Stimulated activated CD8-positive, alpha-beta memory T cell treated with anti-CD3 and anti-CD28 coated beads, Interleukin-7, amount 100 ng/mL, for 48 hours (primary cell): Measurements from ENCODE around the gene SAT2.
A peak's percentile ranks its signal among the peaks of the same experiment; 100 is the strongest.
"Not testable (repeated sequence)": the region's sequence is repeated elsewhere in the genome, so short reads cannot be mapped to it uniquely, and the experiment has no call there.

Source experiments
- DNase-seq, 2 donors: peaks; one replicate each; pipeline ENCODE4 v3.0.0-alpha.2; 2020; ENCODE audit warnings: low read depth in 1 of 2; ENCODE audit errors: extremely low read depth in 1 of 2

SAT2 gene

DNA sequence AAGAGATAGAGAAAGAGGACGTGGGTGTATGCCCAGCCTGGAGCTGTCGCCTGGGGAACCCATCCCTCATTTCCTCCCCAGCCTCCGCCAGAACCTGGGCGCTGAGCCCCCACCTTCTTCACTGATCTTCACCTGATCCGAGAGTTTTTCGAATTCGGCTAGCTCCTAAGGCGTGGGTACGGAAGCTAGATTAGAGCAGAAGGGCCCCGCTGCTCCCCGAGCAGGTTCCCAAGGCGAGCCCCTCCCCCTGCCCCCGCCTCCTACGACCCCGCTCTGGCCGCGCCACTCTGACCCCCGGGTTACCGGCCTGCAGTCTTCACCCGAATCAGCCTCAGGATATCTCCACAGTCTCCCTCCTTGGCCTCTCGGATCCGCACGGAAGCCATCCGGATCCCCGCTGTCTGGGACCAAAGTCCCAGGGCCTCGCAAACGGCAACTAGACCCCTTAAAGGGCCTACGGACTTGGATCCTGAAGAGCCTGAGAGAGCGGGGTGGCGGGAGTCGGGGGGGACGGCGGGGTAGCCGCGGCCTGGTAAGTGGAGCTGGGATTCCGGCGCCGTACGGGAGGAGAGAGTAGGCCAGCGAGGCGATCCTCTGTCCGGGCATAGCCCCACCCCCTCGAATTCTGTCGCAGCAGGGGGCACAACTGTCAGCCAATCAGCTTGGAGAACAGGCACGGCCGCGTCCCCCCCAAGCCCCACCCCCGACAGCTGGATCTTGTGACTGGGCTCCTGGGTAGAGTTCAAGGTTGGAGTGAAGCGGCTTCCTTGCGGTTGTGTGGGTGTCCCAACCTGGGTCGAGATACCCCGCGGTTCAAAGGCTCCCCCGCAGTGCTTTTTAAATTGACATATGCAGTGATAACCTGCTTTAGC lies at the start of gene SAT2:
Gene SAT2 (minus strand): TSS at position 572 of the 872 bp plus-strand sequence. CDS start 186 bp downstream, at position 386.
- peak; percentile 77 to 86 for DNase-seq

DNA sequence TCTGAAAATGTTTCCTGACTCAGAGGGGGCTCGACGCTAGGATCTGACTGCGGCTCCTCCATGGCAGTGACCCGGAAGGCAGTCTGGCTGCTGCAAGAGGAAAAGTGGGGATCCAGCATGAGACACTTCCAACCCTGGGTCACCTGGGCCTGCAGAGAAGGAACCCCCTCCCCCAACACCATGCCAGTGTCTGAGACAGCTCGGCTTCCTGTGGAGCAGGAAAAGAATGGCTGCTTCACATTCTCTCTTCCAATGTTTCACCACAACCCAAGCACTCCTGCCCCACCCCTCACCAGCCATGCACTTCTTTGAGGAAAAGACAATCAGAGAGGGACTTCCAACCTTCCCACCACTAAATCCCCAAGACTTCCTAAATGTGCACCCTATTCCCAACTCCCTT lies 48.9 kb upstream of the SAT2 start:
- DNase-seq = no peak

DNA sequence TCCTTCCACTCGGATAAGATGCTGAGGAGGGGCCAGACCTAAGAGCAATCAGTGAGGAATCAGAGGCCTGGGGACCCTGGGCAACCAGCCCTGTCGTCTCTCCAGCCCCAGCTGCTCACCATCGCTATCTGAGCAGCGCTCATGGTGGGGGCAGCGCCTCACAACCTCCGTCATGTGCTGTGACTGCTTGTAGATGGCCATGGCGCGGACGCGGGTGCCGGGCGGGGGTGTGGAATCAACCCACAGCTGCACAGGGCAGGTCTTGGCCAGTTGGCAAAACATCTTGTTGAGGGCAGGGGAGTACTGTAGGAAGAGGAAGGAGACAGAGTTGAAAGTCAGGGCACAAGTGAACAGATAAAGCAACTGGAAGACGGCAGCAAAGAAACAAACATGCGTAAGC lies 47.3 kb upstream of the SAT2 start:
- DNase-seq = no peak

DNA sequence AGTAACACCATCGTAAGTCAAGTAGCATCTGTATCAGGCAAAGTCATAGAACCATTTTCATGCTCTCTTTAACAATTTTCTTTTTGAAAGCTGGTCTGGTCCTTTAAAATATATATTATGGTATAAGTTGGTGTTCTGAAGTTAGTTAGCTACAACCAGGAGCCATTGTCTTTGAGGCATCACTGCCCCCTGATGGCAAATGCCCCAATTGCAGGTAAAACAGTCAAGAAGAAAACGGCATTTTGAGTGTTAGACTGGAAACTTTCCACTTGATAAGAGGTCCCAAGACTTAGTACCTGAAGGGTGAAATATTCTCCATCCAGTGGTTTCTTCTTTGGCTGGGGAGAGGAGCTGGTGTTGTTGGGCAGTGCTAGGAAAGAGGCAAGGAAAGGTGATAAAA lies 45.6 kb upstream of the SAT2 start:
- peak in 1 of 2 donors; percentile 34 for DNase-seq

DNA sequence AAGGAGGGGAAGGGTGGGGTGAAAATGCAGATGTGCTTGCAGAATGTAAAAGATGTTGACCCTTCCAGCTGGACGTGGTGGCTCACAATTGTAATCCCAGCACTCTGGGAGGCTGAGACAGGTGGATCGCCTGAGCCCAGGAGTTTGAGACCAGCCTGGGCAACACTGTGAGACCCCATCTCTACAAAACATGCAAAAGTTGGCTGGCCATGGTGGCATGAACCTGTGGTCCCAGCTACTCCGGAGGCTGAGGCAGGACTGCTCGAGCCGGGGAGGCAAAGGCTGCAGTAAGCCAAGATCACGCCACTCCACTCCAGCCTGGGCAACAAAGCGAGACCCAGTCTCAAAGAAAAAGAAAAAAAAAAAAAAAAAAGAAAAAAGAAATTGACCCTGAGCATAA lies 40.9 kb upstream of the SAT2 start:
- DNase-seq = no peak

DNA sequence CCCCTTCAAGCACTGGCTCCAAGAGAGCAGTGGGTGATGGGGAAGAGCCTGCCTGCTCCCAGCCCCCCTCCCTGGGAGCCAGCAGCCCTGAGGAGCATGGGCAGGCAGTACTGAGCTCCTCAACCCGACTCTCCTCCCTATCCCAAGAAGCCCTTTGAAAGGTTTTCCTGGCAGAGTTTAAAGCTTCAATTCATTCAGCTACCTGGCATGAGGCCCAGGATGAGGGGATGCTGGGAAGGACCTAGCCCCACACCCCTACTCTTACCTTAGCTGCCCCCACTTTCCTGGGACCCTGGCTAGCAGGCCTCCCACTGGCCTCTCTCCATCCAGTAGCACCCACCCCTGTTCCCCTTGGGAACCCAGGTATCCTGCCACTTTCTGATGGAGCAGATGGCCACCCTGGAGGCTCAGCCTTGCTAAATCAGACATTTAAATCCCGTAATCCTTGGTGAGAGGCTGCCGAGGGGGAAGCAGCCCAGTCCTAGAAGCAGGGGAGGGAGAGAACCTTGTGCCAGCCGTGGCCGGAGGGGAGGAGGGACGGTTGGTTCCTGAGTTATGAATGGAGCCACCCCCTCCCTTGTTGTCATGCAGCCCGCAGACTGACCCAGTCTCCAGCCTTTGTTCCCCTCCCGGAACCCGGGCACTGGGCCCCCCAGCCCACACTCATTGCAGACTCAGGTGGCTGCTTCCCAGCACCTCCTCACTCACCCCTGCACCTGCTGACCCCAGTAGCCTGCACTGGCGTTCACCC lies 40.2 kb upstream of the SAT2 start:
- DNase-seq = no peak

DNA sequence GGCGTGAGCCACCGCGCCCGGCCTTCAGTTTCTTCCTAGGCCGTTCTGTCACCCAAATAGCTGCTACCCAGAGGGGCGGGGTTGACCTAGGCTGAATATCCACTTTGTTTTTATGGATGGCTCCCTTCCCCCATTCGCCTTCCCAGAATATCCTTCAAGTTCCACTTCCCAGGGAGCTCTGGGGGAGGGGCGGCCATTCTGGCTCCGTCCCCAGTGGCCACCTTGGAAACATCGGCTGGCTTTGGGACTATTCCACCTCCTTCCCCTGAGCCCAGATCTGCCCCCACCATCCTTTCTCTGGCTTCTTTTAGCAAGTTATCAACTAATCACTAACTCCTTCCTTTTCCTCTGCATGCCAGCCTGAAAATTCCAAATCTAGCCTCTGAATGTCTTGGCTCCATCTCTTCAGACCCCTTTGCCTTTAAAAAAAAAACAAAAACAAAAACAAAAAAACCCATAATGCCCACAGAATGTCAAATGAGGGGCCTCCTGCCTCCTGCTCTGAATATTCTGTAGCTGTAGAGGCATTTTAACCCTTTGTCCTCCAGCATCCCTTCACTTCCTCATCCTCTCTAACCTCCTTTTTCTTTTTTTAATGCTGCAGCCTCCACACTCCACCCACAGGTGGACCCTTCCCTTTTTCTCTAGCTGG lies 29.5 kb upstream of the SAT2 start:
- no peak for DNase-seq

DNA sequence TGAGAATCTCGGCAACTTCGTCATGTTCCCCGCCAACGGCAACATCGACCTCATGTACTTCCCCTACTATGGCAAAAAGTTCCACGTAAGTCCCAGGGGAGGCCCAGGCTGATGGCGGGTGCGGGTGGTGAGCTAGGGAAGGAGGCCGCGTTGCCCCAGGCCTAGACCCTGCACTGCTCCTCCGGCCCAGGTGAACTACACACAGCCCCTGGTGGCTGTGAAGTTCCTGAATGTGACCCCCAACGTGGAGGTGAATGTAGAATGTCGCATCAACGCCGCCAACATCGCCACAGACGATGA lies 27.9 kb upstream of the SAT2 start:
- DNase-seq = no peak

DNA sequence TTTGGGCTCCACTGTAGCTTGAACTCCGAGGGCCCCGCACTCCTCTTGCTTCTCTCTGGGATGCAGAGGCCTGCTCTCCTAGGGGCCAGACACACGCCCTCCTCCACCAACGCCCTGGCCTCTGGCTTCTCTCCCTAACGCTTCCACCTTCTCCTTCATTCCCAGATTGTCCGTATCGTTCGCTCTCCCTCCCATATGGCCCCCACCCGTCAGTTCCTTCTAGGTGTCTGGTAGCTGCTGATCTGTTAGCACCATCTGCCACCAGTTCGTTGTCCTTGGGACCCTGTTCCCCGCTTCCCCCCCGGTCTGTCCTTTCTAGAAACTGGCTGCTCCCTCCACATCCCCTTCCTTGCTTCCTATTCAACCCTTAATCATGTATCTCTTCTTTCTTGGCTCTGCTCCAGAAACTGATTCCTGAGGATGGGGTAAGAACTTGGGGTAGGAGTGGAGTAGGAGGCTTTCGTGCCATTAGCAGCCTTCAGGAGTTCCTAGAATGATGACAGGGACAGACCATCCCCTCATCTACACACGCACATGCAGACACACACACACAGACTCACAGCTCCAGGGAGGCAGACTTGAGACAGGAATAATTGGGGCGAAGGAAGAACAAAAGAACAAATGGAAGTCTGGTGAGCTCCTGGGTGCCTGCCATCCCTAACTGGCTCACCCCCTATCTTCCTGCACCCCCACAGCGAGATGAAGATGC lies 27.4 kb upstream of the SAT2 start:
- no peak for DNase-seq

DNA sequence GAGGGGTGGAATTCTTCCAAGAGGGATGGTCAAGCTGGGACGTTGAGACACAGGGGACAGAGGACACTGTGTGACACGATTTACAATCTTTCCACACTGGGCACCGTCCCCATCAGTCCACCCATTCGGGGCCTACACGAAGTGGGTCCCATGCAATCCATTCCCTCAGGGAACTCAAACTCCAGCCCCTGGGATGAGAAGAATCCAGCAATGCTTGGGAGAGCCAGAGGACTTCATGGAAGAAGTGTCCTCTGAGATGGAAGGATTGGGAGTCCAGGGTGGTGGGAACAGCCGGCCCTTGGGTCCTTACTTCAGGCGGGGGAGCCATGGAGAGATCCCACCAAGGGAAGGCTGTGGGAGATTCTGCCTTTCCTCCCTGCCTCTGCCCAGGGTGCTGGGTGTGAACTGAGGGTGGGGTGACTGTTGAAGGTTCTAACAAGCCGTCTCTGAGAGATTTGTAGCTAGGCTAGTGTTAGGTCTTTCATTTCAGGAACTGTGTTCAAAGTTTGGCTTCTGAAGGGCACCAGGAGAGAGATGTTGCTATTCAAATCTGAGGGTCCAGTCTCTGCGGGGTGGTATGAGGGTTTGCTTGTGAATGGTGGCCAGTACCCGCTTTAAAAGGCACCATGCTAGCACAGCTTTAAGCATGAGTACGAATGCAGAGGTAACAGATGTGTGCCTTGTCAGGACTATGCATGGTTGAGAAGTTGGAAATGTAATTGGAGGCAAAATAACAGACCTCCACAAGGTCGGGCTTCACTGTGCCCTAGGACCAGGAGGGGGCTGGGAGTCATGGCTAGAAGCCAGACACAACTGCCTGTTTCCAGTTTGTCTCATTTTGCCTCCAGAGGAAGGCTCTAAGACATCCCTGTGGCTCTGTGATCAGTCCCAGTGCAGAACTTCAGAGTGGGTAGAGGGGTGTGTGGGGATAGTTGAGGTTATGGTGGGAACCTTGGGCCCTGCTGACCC lies 25.1 kb upstream of the SAT2 start:
- DNase-seq = no peak

DNA sequence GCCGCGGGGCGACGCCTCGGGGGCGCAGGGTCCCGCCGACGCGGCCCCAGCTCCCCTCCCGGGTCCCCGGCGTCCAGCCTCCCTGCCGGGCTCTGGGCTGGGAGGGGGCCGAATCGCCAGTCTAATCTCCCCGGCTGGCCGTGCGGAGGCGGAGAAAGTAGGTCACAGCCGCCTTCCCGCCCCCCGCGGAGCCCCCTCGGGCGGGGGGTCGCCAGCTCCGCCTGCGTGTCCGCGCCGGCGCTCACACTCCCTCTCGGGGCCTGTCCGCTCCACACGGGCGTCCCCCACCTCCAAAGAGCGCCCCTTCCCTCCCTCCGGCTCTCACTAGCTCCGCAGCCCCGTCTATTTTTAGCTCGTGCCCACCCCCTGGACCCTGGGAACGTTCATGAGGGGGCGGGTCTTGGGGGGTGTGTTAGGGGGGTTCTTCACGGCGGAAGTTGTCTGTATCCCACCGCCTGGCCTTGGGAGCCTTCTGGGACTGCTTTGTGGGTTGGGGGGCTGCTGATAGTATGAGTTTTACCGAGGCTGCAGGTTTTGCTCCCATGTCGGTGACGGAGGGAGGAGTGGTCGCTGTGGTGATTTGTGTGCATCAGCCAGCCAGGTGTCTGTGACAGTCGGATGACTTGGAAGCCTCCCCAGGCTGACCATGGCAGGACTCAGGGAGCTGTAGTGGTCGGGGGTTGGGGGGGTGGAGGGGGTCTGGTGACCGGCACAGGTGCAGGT lies 24.2 kb upstream of the SAT2 start:
- DNase-seq = no peak

DNA sequence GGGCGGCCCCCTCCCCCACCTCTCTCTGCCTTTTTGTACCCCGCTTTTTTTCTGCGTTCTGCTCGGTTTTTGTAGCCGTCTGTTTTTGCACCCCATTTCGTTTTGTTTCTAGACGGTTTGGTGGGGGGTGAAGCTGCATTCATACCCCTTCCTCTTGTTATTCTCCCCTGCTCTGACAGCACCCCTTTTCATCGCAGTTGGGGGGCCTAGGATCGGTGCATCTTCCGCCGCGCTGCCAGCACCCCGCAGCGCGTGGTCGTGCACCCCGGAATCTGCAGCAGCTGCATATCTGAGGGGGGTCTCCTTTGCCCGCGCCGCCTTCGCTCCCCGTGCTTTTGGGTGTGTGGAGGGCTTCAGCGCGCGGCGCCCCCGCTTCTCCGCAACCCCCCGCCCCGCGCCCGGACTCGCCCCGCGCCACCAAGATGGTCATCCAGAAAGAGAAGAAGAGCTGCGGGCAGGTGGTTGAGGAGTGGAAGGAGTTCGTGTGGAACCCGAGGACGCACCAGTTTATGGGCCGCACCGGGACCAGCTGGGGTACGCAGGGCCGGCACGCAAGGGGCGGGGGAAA lies 23.6 kb upstream of the SAT2 start:
- DNase-seq = no peak

DNA sequence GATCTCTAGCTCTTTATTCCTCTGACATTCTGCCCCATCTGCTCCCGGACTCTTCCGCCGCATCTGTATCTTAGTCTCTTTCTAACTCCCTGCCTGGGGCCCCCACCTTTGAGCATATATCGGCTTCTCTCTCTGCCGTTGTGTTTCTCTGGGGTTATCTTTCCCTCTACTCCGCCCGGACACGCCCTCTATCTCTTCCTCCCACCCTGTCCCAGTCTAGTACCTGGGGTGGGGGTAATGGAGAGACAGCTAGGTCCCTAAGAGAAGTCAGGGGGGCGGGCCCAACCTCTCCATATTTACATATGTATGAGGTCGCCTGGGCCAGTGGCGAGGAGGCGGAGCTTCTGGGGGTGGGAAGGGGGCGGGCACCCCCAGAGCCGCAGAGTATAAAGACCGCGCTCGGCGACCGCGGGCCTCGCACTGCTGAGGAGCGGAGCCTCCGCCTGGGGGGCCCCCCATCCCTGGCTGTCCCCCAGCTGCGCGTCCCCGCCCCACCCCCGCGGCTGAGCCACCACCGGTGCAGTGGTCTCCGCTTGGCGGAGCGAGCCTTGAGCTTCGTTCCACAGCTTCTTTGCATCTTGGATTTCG lies 23.0 kb upstream of the SAT2 start, which contains the start of gene ATP1B2:
Gene ATP1B2 (plus strand): TSS at position 418 of the 588 bp plus-strand sequence. CDS start 593 bp downstream, outside the sequence.
- peak; percentile 36 to 59 for DNase-seq

DNA sequence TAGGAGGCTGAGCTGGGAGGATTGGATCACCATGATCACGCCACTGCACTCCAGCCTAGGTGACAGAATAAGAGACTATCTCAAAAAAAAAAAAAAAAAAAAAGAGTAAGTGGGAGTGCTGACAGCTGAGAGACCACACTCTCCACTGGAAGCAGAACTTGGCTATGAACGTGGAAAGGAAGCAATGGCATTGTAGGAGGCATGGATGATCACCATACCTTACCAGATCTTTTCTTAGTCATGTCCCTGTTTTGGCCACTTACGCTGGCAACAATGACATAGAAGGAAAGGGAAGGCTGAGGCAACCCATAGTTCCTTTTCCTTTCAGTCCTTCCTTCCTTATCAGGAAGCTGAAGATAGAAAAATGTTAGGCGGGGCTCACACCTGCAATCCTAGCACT lies 19.4 kb upstream of the SAT2 start:
- no peak for DNase-seq

DNA sequence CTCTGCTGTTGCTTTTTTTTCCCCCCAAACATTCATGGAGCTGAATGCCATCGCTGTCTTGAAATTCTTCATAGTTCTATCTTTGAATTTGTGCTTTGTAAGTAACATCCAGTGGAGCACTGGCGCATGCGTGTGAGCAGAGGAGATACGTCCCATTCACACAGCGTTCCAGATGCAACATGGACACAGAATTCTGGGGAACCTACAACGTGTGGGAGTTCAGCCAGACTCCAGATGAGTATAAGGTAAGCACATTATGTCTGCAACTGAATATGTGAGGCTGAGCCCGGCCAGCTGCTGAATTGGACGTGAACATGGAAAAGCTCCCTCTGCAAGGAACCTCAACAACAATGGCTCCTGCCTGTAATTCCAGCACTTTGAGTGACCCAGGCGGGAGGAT lies 18.8 kb upstream of the SAT2 start:
- no peak for DNase-seq

DNA sequence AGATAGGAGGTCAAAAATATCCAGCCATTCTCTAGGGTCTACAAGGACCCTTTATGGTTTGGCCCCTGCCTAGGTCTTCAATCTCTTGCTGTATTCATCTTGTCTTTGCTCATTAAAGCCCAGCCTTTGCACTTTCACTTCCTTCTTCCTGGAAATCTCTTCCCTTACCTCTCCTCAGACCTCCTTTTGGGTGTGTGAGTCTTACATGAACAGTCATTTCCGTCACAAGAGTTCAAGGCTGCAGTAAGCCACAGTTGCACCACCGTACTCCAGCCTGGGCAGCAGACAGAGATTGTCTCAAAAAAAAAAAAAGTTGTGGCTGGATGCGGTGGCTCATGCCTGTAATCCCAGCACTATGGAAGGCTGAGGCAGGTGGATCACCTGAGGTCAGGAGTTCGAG lies 17.2 kb upstream of the SAT2 start:
- no peak for DNase-seq

DNA sequence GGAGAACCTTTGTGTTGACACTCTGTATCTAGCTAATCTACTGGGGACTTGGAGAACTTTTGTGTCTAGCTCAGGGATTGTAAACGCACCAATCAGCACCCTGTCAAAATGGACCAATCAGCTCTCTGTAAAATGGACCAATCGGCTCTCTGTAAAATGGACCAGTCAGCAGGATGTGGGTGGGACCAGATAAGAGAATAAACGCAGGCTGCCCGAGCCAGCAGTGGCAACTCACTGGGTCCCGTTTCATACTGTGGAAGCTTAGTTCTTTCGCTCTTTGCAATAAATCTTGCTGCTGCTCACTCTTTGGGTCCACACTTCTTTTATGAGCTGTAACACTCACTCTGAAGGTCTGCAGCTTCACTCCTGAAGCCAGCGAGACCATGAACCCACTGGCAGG lies 14.0 kb upstream of the SAT2 start:
- DNase-seq = not testable (repeated sequence)

DNA sequence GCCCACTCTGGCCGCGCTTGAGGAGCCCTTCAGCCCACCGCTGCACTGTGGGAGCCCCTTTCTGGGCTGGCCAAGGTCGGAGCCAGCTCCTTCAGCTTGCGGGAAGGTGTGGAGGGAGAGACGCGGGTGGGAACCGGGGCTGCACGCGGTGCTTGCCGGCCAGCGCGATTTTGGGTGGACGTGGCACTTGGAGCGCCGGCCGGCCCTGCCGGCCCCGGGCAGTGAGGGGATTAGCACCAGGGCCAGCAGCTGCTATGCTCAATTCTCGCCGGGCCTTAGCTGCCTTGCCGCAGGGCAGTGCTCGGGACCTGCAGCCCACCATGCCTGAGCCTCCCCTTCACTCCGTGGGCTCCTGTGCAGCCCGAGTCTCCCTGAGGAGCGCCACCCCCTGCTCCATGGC lies 13.2 kb upstream of the SAT2 start:
- no peak for DNase-seq

DNA sequence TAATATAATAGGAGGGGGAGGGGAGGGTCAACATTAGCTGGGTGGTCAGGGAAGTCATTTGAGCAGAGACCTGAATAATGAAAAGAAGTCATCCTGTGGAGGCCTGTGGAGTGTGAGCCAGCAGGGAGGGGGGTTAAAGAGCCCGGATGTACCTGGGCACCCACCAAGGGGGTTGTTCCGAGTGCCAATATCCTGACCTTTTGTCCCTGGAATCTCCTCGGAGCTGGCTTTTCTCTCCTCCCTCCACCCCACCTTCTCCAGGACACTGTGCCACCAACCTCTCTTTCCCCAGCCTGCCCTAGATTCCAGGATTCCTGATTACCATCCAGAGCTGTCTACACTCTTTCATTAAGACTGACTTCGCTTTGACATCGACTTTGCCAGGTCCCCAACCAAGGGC lies 8.5 kb upstream of the SAT2 start:
- DNase-seq = no peak
